HFF-Myc (cell line): ENCODE measurements around the gene ZFPM1.

ENCODE experiments used
- DNase-seq: peaks from one replicate; pipeline ENCODE4 v3.0.0-alpha.2; 2011; ENCODE audit warnings: low read depth; ENCODE audit errors: extremely low read depth
- H3K4me3 ChIP-seq: replicated peaks from 2 replicates; pipeline ENCODE4 v1.5.1; 2011; ENCODE audit warnings: low read depth, mild to moderate bottlenecking, control low read depth, low read length
- TF ChIP-seq, protein P1 (sequence below): IDR thresholded peaks from 2 replicates; pipeline ENCODE4 v1.5.1; 2012; ENCODE audit warnings: mild to moderate bottlenecking, low read depth, low read length, control low read depth; ENCODE audit errors: missing control alignments

Gene ZFPM1

DNA sequence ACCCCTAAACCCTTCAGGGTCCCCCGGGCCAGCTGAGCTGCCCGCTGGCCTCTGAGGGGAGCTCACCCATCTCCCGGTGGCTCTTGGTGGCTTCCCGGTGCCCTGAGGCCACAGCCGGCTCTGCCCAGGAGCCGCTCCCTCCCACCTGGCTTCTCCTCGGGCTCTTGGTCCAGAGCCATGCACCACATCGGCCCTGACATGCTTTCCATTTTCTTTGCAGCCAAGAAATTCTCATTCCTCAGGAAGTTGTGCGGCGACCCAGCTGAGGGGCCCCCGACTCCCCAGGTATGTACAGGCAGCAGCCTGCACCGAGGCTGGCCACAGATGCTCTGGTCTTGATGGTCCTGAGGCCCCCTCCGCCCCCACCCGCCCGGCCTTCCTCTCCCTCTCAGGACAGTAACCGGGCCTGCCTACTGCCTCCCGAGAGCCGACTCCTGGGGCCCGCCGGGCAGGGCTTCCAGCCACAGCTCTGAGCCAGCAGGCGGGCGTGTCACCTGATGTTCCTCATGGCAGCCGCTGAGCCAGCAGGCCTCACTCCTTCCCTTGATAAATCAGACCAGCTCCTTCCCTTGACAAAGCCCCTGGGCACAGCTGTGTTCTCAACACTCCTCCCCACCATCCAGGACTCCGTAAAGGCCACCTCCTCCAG is 28.4 kb upstream of the ZFPM1 start:
- no peak for DNase-seq
- TF ChIP-seq, protein P1, sequence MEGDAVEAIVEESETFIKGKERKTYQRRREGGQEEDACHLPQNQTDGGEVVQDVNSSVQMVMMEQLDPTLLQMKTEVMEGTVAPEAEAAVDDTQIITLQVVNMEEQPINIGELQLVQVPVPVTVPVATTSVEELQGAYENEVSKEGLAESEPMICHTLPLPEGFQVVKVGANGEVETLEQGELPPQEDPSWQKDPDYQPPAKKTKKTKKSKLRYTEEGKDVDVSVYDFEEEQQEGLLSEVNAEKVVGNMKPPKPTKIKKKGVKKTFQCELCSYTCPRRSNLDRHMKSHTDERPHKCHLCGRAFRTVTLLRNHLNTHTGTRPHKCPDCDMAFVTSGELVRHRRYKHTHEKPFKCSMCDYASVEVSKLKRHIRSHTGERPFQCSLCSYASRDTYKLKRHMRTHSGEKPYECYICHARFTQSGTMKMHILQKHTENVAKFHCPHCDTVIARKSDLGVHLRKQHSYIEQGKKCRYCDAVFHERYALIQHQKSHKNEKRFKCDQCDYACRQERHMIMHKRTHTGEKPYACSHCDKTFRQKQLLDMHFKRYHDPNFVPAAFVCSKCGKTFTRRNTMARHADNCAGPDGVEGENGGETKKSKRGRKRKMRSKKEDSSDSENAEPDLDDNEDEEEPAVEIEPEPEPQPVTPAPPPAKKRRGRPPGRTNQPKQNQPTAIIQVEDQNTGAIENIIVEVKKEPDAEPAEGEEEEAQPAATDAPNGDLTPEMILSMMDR: no peak
- no peak overlapping the region for H3K4me3 ChIP-seq

DNA sequence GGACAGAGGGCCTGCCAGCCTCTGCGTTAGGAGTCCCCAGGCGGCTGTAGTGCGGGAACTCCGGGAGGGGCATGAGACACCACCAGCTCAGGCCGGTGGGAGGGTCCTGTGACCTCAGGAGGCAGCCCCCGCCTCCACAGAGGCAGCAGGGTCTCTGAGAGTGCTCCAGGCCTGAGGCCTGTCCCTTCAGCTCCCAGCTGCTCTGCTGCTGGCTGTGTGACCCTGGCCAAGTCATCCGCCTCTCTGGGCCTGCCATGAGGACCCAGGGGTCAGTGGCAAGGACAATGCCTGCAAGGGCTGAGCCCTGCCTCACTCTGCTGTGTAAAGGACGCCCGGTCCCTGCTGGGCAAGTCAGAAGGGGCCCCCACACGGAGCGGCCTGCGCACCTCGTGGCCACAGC is 27.1 kb upstream of the ZFPM1 start:
- TF ChIP-seq, protein P1: no peak
- no peak for DNase-seq
- H3K4me3 ChIP-seq: no peak overlapping the region

DNA sequence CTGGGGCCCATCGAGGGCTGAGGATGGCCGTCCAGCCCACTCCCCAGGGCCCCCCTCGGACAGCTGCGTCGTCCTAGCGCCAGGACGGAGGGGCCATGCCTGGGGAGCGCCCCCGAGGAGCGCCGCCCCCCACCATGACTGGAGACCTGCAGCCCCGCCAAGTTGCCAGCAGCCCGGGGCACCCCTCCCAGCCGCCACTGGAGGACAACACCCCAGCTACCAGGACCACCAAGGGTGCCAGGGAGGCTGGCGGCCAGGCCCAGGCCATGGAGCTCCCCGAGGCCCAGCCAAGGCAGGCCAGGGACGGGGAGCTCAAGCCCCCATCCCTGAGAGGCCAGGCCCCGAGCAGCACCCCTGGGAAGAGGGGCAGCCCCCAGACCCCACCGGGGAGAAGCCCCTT is 25.7 kb upstream of the ZFPM1 start:
- H3K4me3 ChIP-seq: no peak overlapping the region
- DNase-seq: no peak
- TF ChIP-seq, protein P1: no peak

DNA sequence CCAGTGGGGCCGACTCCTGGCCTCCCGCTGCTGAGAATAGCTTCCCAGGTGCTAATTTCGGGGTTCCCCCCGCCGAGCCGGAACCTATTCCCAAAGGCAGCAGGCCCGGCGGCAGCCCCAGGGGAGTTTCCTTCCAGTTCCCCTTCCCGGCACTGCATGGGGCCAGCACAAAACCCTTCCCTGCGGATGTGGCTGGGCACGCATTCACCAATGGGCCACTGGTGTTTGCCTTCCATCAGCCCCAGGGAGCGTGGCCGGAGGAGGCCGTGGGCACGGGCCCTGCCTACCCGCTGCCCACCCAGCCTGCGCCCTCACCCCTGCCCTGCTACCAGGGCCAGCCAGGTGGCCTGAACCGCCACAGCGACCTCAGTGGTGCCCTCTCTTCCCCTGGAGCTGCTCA is 24.9 kb upstream of the ZFPM1 start:
- H3K4me3 ChIP-seq: no peak overlapping the region
- DNase-seq: no peak
- TF ChIP-seq, protein P1: no peak

DNA sequence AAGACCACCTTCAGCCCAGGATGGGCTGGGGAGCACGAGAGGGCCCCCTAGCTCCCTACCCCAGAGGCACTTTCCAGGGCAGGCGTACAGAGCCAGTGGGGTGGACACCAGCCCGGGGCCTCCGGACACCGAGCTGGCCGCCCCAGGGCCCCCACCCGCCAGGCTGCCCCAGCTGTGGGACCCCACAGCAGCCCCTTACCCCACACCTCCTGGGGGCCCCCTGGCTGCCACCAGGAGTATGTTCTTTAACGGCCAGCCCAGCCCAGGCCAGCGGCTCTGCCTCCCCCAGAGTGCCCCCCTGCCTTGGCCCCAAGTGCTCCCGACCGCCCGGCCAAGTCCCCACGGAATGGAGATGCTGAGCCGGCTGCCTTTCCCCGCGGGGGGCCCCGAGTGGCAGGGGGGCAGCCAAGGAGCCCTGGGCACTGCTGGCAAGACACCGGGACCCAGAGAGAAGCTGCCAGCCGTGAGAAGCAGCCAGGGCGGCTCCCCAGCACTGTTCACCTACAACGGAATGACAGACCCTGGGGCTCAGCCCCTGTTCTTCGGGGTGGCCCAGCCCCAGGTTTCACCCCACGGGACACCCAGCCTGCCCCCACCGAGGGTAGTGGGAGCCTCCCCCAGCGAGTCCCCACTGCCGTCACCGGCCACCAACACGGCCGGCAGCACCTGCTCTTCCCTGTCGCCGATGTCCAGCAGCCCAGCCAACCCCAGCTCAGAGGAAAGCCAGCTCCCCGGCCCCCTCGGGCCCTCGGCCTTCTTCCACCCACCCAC is 24.3 kb upstream of the ZFPM1 start:
- TF ChIP-seq, protein P1: no peak
- DNase-seq: no peak
- H3K4me3 ChIP-seq: no peak overlapping the region

DNA sequence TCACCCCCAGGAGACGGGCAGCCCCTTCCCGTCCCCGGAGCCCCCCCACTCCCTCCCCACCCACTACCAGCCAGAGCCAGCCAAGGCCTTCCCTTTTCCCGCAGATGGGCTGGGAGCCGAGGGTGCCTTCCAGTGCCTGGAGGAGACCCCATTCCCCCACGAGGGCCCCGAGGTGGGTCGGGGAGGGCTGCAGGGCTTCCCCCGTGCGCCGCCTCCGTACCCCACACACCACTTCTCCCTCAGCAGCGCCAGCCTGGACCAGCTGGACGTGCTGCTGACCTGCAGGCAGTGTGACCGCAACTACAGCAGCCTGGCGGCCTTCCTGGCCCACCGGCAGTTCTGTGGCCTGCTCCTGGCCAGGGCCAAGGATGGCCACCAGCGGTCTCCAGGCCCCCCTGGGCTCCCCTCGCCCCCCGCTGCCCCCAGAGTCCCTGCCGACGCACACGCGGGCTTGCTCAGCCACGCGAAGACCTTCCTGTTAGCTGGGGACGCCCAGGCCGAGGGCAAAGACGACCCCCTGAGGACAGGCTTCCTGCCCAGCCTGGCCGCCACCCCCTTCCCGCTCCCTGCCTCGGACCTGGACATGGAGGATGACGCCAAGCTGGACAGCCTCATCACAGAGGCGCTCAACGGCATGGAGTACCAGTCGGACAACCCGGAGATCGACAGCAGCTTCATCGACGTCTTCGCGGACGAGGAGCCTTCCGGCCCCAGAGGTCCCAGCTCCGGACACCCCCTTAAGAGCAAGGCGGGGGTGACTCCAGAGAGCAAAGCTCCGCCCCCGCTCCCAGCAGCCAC is 23.5 kb upstream of the ZFPM1 start:
- no peak overlapping the region for H3K4me3 ChIP-seq
- TF ChIP-seq, protein P1: no peak
- DNase-seq: no peak
